Fibroblast of skin of right quadriceps (primary cell): ENCODE measurements around the gene SYP.
A peak's percentile ranks its signal among the peaks of the same experiment; 100 is the strongest.
"Not testable (repeated sequence)": the region's sequence is repeated elsewhere in the genome, so short reads cannot be mapped to it uniquely, and the experiment has no call there.

ENCODE experiments used
- DNase-seq: peaks from one replicate; pipeline ENCODE4 v3.0.0-alpha.2; 2013

Gene SYP

GRCh38 chrX:49188468-49189076 is 11.4 kb downstream of the SYP start:
- DNase-seq: no peak

GRCh38 chrX:49187526-49187925 is 12.5 kb downstream of the SYP start:
- no peak for DNase-seq

GRCh38 chrX:49187028-49187394 is 13.0 kb downstream of the SYP start:
- DNase-seq: no peak

GRCh38 chrX:49186125-49187027 is 13.6 kb downstream of the SYP start, which contains the start of gene PRICKLE3:
PRICKLE3 (minus strand) TSS chrX:49186373; CDS start chrX:49186297, 76 bp downstream.
- DNase-seq: peak; percentile 51

GRCh38 chrX:49184294-49185281 is 15.4 kb downstream of the SYP start:
- peak; percentile 89 for DNase-seq

GRCh38 chrX:49183701-49184281 is 16.2 kb downstream of the SYP start:
- DNase-seq: no peak

GRCh38 chrX:49179358-49179757 is 20.6 kb downstream of the SYP start:
- no peak for DNase-seq

GRCh38 chrX:49178537-49178936 is 21.5 kb downstream of the SYP start:
- no peak for DNase-seq

GRCh38 chrX:49177873-49178480 is 22.0 kb downstream of the SYP start:
- no peak for DNase-seq

- DNase-seq: no peak
Observed at GRCh38 chrX:49177338-49177833, 22.6 kb downstream of the SYP start.

- DNase-seq: no peak
Observed at GRCh38 chrX:49176421-49177326, 23.3 kb downstream of the SYP start.

GRCh38 chrX:49175435-49176274 is 24.3 kb downstream of the SYP start:
- no peak for DNase-seq

GRCh38 chrX:49174723-49175122 is 25.3 kb downstream of the SYP start:
- DNase-seq: no peak

GRCh38 chrX:49173544-49173943 is 26.4 kb downstream of the SYP start:
- not testable (repeated sequence) for DNase-seq

- DNase-seq: peak; percentile 28
Observed at GRCh38 chrX:49172280-49172780, 27.7 kb downstream of the SYP start.

GRCh38 chrX:49171752-49172279 is 28.2 kb downstream of the SYP start, which contains the start of gene PLP2:
PLP2 (plus strand) TSS chrX:49171898; CDS start chrX:49172001, 103 bp downstream.
- peak; percentile 42 for DNase-seq

GRCh38 chrX:49167740-49168108 is 32.3 kb downstream of the SYP start:
- no peak for DNase-seq

- DNase-seq: peak; percentile 64
Observed at GRCh38 chrX:49166914-49167739, 32.9 kb downstream of the SYP start.
